ENCODE data around the gene STAC2. TPM values are rescaled to one million over a fixed set of nuclear protein-coding genes. Genes with fewer than 3 reads are reported as not detected.
A peak's percentile ranks its signal among the peaks of the same experiment; 100 is the strongest.

STAC2 gene, protein sequence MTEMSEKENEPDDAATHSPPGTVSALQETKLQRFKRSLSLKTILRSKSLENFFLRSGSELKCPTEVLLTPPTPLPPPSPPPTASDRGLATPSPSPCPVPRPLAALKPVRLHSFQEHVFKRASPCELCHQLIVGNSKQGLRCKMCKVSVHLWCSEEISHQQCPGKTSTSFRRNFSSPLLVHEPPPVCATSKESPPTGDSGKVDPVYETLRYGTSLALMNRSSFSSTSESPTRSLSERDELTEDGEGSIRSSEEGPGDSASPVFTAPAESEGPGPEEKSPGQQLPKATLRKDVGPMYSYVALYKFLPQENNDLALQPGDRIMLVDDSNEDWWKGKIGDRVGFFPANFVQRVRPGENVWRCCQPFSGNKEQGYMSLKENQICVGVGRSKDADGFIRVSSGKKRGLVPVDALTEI
- total RNA-seq (ENCODE audit: low replicate concordance), result 1.5 TPM in 1 of 2 replicates, not detected in the other
- long read RNA-seq, result 0 reads

DNA sequence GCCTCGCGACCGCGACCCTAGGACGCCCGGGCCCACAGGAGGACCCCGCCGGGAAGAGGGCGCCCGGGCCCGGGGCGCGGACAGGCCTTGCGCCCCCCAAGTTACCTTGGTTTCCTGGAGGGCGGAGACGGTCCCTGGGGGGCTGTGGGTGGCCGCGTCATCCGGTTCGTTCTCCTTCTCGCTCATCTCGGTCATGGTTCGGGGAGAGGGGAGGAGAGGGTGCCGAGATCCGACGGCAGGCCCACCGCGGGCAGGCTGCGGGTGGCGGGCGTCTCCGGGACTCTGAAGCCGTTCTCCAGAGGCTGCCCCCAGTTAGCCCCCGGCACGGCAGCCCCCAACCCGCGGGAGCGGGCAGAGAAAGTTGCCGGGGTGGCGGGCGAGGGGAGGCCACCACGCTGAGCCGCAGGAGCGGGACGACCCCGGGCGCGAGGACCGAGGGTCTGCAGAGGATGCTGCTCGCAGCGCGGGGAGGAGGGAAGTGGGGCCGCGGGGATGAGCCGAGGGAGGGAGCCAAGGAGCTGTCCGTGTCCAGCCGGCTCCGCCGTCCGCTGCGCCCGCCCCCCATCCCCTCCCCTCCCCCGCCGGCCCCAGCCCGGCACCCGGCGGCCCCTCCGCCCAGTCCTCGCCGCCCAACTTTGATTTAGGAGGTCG lies at the start of gene STAC2:
TSS of gene STAC2 (minus strand) at position 638 of the 651 bp plus-strand sequence. CDS start at position 195, 443 bp downstream.
- DNase-seq (ENCODE audit: extremely low spot score, unreplicated experiment), result no peak
- no peaks in the 10 kb centered on the region for H3K36me3 Mint-ChIP-seq
- no peak for TF ChIP-seq CTCF (conservative IDR thresholded peaks at IDR 0.05)
- no peaks in the 10 kb centered on the region for H3K9me3 Mint-ChIP-seq
- H3K27me3 Mint-ChIP-seq, result peaks cover 60% of the 10 kb centered on the region
- peak within 1 kb of the TSS; percentile 90 for H3K4me3 Mint-ChIP-seq
- H3K4me1 Mint-ChIP-seq (ENCODE audit: unreplicated experiment), result peaks cover 14% of the 10 kb centered on the region
- no peak within 1 kb of the TSS for H3K27ac Mint-ChIP-seq

- H3K27ac Mint-ChIP-seq, result no peak overlapping the region
- H3K9me3 Mint-ChIP-seq, result no peaks in the 10 kb centered on the region
- H3K36me3 Mint-ChIP-seq, result peaks cover 12% of the 10 kb centered on the region
- H3K4me1 Mint-ChIP-seq (ENCODE audit: unreplicated experiment), result no peaks in the 10 kb centered on the region
- TF ChIP-seq CTCF (conservative IDR thresholded peaks at IDR 0.05), result no peak
- no peak overlapping the region for H3K4me3 Mint-ChIP-seq
- H3K27me3 Mint-ChIP-seq, result no peaks in the 10 kb centered on the region
- DNase-seq (ENCODE audit: extremely low spot score, unreplicated experiment), result no peak
These were observed 45.8 kb upstream of the STAC2 start for GRCh38 chr17:39271546-39271945.

GRCh38 chr17:39270923-39271322 lies 45.2 kb upstream of the STAC2 start:
- DNase-seq (ENCODE audit: extremely low spot score, unreplicated experiment), result no peak
- no peaks in the 10 kb centered on the region for H3K27me3 Mint-ChIP-seq
- H3K27ac Mint-ChIP-seq, result no peak overlapping the region
- H3K4me3 Mint-ChIP-seq, result no peak overlapping the region
- TF ChIP-seq CTCF (conservative IDR thresholded peaks at IDR 0.05), result peak; percentile 61
- peaks cover 12% of the 10 kb centered on the region for H3K36me3 Mint-ChIP-seq
- H3K9me3 Mint-ChIP-seq, result no peaks in the 10 kb centered on the region
- no peaks in the 10 kb centered on the region for H3K4me1 Mint-ChIP-seq (ENCODE audit: unreplicated experiment)

DNA sequence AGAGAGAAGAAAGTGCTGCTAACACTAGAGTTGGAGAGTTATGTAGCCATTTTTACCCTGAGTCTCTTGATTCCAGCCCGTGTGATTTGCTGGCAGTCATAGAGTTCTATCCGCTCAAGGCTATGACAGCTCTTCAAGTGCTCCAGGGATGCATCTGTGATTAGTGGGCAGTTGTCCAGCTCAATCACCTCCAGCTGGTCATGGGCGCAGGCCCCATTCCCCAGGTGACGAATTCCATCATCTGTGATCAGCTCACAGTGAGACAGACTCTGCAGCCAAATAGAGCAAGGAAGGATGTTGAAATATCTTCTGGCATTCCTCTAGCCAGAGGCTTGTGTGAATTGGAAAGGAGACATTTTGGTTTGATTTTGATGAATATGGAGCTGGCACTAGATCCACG lies 38.4 kb upstream of the STAC2 start:
- H3K27ac Mint-ChIP-seq, result no peak overlapping the region
- H3K4me3 Mint-ChIP-seq, result no peak overlapping the region
- DNase-seq (ENCODE audit: extremely low spot score, unreplicated experiment), result no peak

GRCh38 chr17:39261286-39261685 lies 35.5 kb upstream of the STAC2 start:
- Mint-ChIP-seq H3K9me3 (no peaks in the 10 kb centered on the region), H3K36me3 (peaks cover 10% of the 10 kb centered on the region), H3K4me3 (no peak overlapping the region), H3K27me3 (no peaks in the 10 kb centered on the region), H3K4me1 (ENCODE audit: unreplicated experiment) (no peaks in the 10 kb centered on the region), H3K27ac (no peak overlapping the region)
- TF ChIP-seq CTCF (conservative IDR thresholded peaks at IDR 0.05), result peak; percentile 40
- no peak for DNase-seq (ENCODE audit: extremely low spot score, unreplicated experiment)

More for the DNA sequence above, 38.4 kb upstream of the STAC2 start:
- H3K36me3 Mint-ChIP-seq, result peaks cover 17% of the 10 kb centered on the region
- no peaks in the 10 kb centered on the region for H3K27me3 Mint-ChIP-seq
- H3K9me3 Mint-ChIP-seq, result no peaks in the 10 kb centered on the region
- no peaks in the 10 kb centered on the region for H3K4me1 Mint-ChIP-seq (ENCODE audit: unreplicated experiment)
- TF ChIP-seq CTCF (conservative IDR thresholded peaks at IDR 0.05), result no peak

Data from type B pancreatic cell (in vitro differentiated cells).